Choroid plexus epithelial cell (primary cell): ENCODE results near the gene PPP1R37.

Source experiments
- DNase-seq: peaks from one replicate; pipeline ENCODE4 v3.0.0-alpha.2; 2010; ENCODE audit warnings: low read depth
- H3K4me3 ChIP-seq: 2 replicates; pipeline ENCODE4 v1.5.1; 2011; ENCODE audit warnings: low read depth, mild to moderate bottlenecking, control low read depth, low read length, moderate library complexity
- CTCF ChIP-seq: conservative IDR thresholded peaks from 2 replicates; pipeline ENCODE4 v1.5.1; 2011; ENCODE audit warnings: low read depth, mild to moderate bottlenecking, control low read depth, inconsistent platforms, low read length, moderate library complexity

PPP1R37 gene

GRCh38 chr19:45142016-45142725, 49.2 kb downstream of the PPP1R37 start:
- DNase-seq: no peak
- no peak overlapping the region for H3K4me3 ChIP-seq
- TF ChIP-seq CTCF: no peak

- no peak overlapping the region for H3K4me3 ChIP-seq
- TF ChIP-seq CTCF: no peak
- no peak for DNase-seq
Observed at GRCh38 chr19:45142726-45143110, 49.7 kb downstream of the PPP1R37 start.

GRCh38 chr19:45144431-45145269, 51.7 kb downstream of the PPP1R37 start:
- no peak for TF ChIP-seq CTCF
- DNase-seq: no peak
- no peak overlapping the region for H3K4me3 ChIP-seq

GRCh38 chr19:45145270-45146189, 52.6 kb downstream of the PPP1R37 start:
- H3K4me3 ChIP-seq: no peak overlapping the region
- no peak for TF ChIP-seq CTCF
- DNase-seq: no peak

- H3K4me3 ChIP-seq: no peak overlapping the region
- no peak for DNase-seq
- no peak for TF ChIP-seq CTCF
Observed at GRCh38 chr19:45146251-45146650, 53.3 kb downstream of the PPP1R37 start.

GRCh38 chr19:45146741-45147205, 53.8 kb downstream of the PPP1R37 start:
- no peak overlapping the region for H3K4me3 ChIP-seq
- no peak for DNase-seq
- no peak for TF ChIP-seq CTCF
